ENCODE data around the gene PSMC6. TPM values are rescaled to one million over a fixed set of nuclear protein-coding genes. Genes with fewer than 3 reads are reported as not detected.

The PSMC6 gene
- total and polyA plus RNA-seq, 4 donors, result 69.5 to 165 (median 82.6) TPM

DNA sequence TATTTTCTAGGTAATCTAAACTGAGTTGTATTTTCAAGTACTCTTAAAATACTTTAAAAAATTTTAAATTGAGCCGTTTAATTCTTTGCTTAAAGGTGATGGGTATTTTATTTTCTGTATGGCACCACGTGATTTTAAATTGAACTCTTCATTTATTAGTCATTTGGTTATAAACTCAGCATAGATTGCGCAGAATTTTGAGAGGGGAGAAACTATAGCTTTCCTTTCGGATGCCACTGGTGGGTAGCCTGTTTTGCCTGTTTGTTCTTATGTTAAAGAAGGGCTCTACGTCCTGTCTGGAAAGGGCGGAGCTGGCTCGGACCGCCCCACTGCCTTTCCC lies 22.6 kb downstream of the PSMC6 start:
- Histone ChIP-seq H3K36me3 (ENCODE audit: control insufficient read depth in 4 of 4, insufficient read depth in 4 of 4, low read length in 4 of 4) (peaks cover 6 to 14% (median 9%) of the 10 kb centered on the region in 4 donors), H3K4me3 (no peak overlapping the region), H3K27ac (ENCODE audit: low read depth in 1 of 2, low read length in 1 of 2) (no peak overlapping the region), H3K27me3 (ENCODE audit: control insufficient read depth in 3 of 3, insufficient read depth in 3 of 3, low read length in 2 of 3) (no peaks in the 10 kb centered on the region), H3K4me1 (ENCODE audit: control insufficient read depth in 5 of 5, insufficient read depth in 5 of 5, low read length in 5 of 5) (peaks cover 0 to 5% (median 0%) of the 10 kb centered on the region in 5 donors), H3K9me3 (ENCODE audit: control insufficient read depth in 4 of 4, insufficient read depth in 3 of 4, low read length in 3 of 4) (no peaks in the 10 kb centered on the region), H3K9ac (ENCODE audit: insufficient read depth in 1 of 2, low read length in 2 of 2) (peak overlapping the region in 1 of 2 donors; percentile 75)
- DNase-seq (no peak), ATAC-seq (ENCODE audit: insufficient read depth, low FRiP score) (no peak)
- 1 to 2% methylated on average over 8 of the region's 8 CpGs for WGBS, 2 donors
- TF ChIP-seq, protein P1, sequence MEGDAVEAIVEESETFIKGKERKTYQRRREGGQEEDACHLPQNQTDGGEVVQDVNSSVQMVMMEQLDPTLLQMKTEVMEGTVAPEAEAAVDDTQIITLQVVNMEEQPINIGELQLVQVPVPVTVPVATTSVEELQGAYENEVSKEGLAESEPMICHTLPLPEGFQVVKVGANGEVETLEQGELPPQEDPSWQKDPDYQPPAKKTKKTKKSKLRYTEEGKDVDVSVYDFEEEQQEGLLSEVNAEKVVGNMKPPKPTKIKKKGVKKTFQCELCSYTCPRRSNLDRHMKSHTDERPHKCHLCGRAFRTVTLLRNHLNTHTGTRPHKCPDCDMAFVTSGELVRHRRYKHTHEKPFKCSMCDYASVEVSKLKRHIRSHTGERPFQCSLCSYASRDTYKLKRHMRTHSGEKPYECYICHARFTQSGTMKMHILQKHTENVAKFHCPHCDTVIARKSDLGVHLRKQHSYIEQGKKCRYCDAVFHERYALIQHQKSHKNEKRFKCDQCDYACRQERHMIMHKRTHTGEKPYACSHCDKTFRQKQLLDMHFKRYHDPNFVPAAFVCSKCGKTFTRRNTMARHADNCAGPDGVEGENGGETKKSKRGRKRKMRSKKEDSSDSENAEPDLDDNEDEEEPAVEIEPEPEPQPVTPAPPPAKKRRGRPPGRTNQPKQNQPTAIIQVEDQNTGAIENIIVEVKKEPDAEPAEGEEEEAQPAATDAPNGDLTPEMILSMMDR (IDR thresholded peaks at IDR 0.05; ENCODE audit: control extremely low read depth, extremely low read depth), result no peak

DNA sequence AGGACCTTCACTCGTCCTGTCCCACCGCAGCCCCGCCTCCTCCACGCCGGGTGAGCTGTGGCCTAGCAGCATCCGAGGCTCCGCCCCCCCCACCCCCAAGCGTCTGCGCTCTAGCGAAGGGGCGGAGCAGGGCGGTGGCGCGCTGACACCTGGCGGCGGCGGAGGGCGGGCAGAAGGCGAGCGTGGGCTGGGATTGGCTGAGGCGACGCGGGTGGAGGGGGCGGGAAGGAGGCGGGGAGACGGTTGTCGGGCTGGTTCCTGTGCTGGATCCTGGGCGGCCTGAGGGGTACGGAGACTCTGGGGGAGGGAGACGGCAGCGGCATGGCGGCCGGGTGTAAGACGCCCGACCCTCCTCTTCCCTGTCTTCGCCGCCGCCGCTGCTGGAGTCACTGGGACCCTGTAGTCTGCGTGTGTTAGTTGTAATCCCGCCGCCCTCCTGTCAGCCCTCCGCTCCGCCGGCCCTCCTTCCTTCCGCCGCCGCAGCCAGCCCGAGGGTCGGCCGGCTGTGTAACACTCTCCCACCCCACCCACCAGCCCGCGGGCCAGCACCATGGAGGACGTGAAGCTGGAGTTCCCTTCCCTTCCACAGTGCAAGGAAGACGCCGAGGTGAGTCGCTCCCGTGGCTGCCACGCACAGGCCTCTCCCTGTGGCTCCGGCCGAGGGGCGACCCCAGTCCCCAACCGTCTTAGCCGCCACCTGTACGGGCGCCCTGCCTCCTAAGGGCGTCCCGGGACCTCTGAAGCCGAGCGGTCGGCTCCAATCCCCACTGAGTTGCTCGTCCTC lies 23.1 kb downstream of the PSMC6 start, which contains the start of gene STYX:
Gene STYX, plus strand, starts transcription at position 242 of the 784 bp plus-strand sequence. Its CDS starts 309 bp downstream, at position 551.
- H3K9me3 ChIP-seq (ENCODE audit: control insufficient read depth in 4 of 4, insufficient read depth in 3 of 4, low read length in 3 of 4), result no peaks in the 10 kb centered on the region
- peak within 1 kb of the TSS; percentile 94 to 97 for H3K27ac ChIP-seq (ENCODE audit: low read depth in 1 of 2, low read length in 1 of 2)
- H3K4me3 ChIP-seq, result peak within 1 kb of the TSS; percentile 85
- H3K36me3 ChIP-seq (ENCODE audit: control insufficient read depth in 4 of 4, insufficient read depth in 4 of 4, low read length in 4 of 4), result peaks cover 6 to 14% (median 8%) of the 10 kb centered on the region in 4 donors
- 0 to 1% methylated on average over 61 to 72 of the region's 72 CpGs for whole genome bisulfite sequencing, 2 donors
- H3K4me1 ChIP-seq (ENCODE audit: control insufficient read depth in 5 of 5, insufficient read depth in 5 of 5, low read length in 5 of 5), result peaks cover 0 to 7% (median 1%) of the 10 kb centered on the region in 5 donors
- ATAC-seq (ENCODE audit: insufficient read depth, low FRiP score), result peak; percentile 100
- H3K27me3 ChIP-seq (ENCODE audit: control insufficient read depth in 3 of 3, insufficient read depth in 3 of 3, low read length in 2 of 3), result no peaks in the 10 kb centered on the region
- peak; percentile 98 to 99 (median 99) for DNase-seq
- TF ChIP-seq, protein P1 (IDR thresholded peaks at IDR 0.05; ENCODE audit: control extremely low read depth, extremely low read depth), result no peak
- peak within 1 kb of the TSS; percentile 72 to 85 for H3K9ac ChIP-seq (ENCODE audit: insufficient read depth in 1 of 2, low read length in 2 of 2)

DNA sequence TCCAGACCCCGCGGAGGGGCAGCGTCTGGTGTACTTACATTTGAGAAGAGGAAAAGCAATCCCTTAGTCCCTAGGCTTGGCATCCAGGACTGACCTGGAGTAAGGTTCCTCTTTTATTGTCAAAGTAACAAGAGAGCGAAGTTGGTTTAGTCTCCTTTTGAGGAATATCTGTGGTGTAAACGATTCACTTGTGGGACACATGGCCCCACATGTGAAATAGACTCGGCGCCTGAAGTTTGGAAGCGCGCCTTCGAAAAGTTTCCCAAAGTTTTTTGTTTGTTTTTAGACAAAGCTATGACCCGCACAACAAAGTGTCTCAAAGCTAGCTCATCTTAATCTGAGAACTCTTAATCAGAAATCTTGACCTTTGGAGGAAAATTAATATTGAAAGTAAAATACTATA lies 23.7 kb downstream of the PSMC6 start:
- TF ChIP-seq, protein P1 (IDR thresholded peaks at IDR 0.05; ENCODE audit: control extremely low read depth, extremely low read depth), result no peak
- H3K9me3 ChIP-seq (ENCODE audit: control insufficient read depth in 4 of 4, insufficient read depth in 3 of 4, low read length in 3 of 4), result no peaks in the 10 kb centered on the region
- H3K4me3 ChIP-seq, result peak overlapping the region; percentile 85
- peak overlapping the region; percentile 72 to 85 for H3K9ac ChIP-seq (ENCODE audit: insufficient read depth in 1 of 2, low read length in 2 of 2)
- no peak for ATAC-seq (ENCODE audit: insufficient read depth, low FRiP score)
- H3K27ac ChIP-seq (ENCODE audit: low read depth in 1 of 2, low read length in 1 of 2), result peak overlapping the region; percentile 94 to 97
- peak in 2 of 3 donors; percentile 53 to 73 for DNase-seq
- WGBS, 2 donors, result 1 to 2% methylated on average over 11 of the region's 11 CpGs
- H3K4me1 ChIP-seq (ENCODE audit: control insufficient read depth in 5 of 5, insufficient read depth in 5 of 5, low read length in 5 of 5), result peaks cover 0 to 13% (median 2%) of the 10 kb centered on the region in 5 donors
- no peaks in the 10 kb centered on the region for H3K27me3 ChIP-seq (ENCODE audit: control insufficient read depth in 3 of 3, insufficient read depth in 3 of 3, low read length in 2 of 3)
- peaks cover 3 to 14% (median 5%) of the 10 kb centered on the region in 4 donors for H3K36me3 ChIP-seq (ENCODE audit: control insufficient read depth in 4 of 4, insufficient read depth in 4 of 4, low read length in 4 of 4)

All from lung (tissue), 12 donors.